Activated CD8-positive, alpha-beta memory T cell treated with anti-CD3 and anti-CD28 coated beads, Interleukin-2, amount 50 U/mL, for 4 hours (primary cell): ENCODE data around the gene ETV6.

Source experiments
- DNase-seq: peaks from one replicate; pipeline ENCODE4 v3.0.0-alpha.2; 2020

Gene ETV6

DNA sequence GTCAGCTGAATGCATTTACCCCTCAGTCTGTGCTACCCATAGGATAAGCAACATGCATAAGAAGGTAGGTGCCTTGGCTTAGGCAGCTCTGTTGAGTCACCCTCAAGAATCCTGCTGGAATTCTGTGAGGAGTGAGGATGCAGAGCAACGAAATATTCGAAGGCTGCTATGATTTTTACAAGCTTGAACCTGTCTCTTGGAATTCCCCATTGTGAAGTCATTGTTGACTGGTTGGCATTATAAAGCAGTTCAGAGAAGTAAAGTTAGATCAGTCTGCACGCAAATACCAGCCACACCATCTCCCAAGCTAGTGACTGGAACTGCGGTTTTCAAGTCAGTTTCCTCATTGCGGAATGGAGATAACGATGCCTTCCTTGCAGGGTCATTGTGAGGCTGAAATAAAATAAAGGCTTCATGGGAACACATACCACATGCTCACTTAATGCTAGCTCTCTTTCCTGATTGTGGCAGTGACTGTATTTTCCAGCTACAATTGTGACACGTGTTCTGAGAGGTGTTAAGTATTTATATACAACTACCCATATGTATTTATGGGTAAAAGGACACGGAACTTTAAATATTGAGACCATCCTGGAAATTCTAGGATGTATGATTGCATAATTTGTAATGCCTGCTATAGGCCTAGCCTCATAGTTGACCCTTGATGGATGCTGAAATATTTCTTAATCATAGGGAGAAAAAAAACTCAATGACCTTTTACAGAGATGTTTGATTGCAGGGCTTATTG lies 96.7 kb downstream of the ETV6 start:
- DNase-seq, result no peak

DNA sequence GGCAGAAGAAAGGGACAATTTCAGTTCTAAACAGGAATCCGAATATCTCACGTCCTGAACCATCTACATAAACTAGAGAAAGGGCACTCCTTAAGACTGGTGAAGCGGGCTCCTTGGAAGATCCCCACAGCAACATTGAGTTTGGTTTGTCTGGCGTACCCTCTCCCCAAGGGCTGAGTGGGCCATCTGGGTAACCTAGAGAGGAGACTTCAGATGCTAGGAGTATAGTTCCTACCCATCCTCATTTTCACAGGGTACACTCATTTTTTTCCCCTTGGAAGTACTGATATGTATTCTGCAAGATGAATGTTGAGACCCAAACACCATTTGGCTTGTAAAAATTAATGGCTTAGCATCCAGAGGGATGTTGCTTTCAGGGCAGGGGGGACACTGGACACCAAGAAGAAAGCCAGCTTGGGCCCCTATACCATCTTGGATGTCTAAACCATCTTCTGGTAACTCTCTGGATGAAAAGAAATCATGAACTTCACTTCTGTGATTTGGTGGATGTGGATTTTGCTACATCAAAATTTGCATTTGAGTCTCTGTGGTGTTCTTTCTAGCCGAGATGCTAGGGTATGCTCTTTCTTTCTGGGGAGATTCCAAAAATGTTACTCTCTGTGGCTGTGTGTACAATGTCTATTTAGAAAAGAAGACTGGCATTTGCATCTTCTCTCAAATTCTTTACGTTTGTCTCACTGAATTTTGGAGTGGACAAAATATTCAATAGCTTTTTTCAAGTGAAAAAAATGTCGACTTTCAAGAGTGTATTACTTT lies 97.7 kb downstream of the ETV6 start:
- no peak for DNase-seq

DNA sequence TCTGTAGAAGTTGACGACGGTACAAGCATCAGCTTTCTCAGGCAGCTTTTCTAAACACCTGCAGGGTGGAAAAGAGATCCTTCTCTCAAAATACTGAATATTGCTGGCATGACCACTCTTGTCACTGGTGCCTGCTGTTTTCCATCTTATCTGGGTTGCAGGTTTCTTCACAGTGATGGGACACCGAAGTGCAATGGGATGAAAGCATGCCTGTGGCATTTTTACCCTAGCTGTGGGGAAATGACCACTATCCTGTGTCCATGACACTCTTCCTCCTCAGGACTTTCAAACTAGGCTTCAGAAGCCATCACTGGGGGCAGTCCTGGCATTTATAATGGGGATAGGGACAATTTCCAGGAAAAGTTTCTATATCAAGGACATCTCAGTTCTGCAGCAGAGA lies 98.5 kb downstream of the ETV6 start:
- DNase-seq, result no peak

DNA sequence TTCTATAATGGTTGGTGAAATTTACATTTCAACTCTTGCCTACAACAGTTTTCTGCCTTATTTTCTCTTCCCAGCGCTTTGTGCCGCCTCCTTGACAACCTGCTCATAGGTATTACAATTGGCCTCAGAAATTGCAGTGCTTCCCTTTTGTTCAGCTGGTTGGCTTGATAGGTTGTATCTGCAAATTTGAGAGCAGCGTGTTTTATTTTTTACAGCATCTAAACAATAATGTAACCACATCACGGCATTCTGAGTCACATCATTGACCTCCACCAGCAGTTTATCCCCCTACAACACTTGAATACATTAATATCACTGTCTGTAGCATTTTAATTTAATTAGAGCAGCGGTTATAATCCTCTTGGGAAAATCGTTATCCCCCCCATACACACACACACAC lies 99.4 kb downstream of the ETV6 start:
- DNase-seq, result no peak

DNA sequence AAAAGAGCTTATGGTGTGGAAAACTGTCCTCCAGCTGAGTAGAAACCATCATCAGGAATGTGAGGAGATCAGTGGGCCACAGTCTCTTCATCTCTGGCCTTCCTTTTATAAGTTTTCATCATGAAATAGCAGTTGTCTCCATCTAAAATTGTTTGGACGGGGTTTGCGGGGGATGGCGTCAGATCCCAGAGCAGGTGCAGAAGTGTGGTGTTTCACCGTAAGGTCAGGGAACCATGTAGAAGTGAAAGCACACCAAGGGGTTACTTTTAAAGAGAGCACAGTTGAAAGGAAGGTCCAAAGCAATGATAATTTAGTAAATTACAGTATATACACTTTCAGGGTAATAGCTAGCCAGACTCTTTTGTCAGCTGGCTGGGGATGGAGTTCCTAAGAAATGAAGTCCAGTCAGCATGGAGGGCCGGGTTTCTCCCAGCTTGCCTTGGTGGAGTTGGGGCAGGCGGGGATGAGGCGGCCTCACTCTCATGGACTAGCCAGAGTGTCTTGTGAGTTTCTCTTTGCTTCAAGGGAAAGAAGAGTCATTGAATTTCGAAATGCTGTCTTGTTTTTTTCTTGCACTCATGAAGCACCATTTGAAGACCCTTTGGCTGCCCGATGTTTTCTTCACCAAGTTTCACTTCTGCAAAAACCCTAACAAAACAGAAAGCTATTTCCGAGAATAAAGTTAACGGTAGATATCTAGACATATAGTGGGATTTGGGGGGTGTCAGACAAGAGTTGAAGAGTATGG lies 100.6 kb downstream of the ETV6 start:
- DNase-seq, result no peak

DNA sequence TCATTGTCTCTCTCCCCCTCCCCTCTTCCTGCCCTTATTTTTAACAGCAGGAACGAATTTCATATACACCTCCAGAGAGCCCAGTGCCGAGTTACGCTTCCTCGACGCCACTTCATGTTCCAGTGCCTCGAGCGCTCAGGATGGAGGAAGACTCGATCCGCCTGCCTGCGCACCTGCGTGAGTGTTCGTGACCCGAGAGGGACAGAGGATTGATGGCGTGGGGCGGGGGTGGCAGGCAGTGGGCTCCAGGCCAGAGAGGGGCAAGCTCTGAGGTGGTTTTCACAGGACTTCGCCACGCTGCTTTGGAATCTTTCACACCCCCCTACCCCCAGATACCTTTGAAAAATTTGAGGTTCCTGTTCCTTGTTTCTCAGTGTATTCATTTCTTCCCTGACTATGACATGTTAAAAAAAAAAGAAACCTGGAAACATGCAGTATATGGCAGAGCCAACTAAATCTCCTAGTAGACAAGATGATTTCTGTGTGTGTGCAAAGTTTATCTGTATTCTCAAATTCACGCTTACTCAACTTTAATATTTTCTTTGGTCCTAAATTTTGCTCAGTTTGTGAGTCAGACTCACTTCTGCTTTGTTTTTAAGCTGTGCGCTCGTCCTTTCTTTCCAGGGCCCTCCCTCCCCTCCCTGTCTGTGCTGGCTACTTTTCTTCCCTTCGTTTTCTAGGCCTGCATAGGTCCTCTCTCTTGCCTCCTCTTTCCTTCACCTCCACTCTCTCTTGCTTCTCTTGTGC lies 103.1 kb downstream of the ETV6 start:
- DNase-seq, result no peak

DNA sequence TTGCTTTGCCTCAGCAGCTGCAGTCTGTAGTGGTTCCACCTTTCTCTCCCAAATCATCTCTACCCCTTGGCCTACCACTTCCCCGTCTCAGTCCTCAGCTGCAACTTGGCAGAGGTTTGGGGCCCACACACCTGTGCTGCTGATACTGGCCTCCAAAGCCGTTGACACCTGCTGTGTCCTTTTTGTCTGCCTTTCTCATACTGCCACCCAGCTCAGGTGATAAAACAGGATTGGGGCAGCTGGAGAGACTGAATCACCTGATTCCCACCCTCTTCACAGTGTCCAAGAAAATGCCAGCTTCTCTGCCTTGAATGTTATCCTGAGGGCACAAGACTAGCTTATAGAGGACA lies 103.7 kb downstream of the ETV6 start:
- DNase-seq, result no peak

DNA sequence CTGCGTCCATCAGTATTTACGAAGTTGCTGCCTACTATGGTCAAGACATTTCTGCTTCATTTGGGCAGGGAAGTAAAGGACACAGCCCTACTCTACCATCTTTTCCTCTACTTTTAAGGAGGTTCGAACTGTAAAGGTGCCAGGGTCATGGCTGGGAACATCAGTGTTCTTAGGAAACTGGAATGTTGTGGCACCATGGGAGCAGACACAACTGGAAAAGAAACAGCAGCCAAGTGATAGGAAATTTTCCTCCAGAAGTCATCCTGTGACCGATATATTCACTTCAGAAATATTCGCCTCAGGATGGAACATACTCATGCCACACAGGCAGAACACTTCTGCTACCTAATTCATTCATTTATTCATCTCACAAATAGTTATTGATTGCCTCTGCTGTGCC lies 104.4 kb downstream of the ETV6 start:
- no peak for DNase-seq

DNA sequence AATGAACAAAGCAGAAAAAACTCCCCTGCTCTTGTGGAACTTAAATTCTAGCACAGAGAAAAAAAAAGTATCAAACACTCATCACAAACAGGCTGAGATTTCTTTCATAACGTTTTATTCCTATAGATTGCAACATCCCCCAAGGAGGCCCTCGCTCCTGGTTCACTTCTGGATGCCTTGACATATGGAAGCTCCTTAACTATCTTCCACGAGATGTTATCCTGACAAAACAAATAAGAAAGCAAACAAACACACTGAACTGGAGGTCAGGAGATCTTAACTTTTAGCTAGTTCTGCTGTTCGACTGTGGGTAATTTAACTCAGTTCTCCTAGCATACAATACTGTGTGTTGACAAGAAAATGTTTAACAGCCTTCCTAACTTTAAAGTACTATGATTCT lies 104.8 kb downstream of the ETV6 start:
- DNase-seq, result no peak

DNA sequence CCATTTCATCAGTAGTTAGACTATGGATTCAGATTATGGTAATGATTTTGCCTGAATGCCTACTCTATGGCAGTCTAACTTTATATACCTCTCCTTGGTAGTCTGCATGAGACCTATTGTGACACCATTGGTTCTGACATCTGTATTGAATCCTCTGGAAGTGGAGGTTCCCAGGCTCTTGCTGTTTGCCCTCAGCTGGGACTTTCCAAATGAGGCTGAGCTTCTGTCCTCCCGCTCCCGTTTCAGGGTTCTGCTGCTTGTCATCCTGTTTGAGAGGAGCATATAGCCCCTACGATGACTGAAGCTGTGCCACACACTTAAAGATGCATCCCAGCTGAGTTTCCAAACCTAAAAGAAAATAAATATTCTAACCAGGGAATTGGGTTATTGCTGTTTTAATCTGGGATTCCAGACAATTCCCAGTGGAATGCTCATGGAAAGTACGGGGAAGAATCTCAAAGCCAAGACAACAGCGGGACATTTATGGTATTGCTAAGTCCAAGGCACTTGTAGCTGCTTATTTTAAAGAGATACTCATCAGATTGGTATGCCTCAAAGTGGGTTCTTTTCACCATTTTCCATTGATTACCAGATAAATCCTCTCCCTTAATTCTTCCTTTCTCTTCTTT lies 105.9 kb downstream of the ETV6 start:
- no peak for DNase-seq

DNA sequence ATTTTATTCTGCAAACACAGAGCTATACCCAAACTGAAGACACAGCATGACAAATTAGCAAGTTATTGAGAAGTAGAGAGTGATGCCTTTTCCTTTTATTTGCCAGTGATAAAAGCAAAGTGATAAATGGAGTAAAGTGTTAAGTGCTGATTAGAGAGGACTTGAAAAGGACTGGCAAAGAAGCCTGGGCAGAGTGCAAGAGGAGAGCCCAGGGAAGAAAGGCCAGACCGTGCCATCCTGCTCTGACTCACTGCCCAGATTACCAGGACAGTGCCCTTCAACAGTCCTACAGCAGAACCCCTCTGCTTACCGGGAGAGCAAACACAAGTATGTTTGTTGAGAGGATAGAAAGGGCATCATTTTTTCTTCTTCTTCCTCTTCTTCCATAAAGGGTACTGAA lies 106.5 kb downstream of the ETV6 start:
- DNase-seq, result no peak

DNA sequence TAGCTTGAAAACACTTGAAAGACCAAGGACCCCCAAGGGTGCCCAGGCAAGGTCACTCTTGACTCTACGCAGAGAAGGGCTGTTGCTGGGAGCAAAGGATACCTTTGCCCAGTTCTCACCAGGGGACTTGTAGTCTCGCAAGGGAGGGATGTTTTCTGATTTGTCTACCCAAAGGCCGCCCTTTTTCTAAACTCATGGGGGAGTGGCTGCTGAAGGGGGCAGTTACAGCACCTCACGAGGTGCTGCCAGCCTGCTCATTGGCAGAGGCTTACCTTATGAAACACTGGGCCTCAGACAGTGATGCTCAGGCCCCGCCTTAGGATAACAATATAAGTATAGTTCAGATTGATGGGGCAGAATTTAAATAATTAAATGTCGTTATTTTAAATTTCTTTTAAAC lies 107.0 kb downstream of the ETV6 start:
- no peak for DNase-seq

DNA sequence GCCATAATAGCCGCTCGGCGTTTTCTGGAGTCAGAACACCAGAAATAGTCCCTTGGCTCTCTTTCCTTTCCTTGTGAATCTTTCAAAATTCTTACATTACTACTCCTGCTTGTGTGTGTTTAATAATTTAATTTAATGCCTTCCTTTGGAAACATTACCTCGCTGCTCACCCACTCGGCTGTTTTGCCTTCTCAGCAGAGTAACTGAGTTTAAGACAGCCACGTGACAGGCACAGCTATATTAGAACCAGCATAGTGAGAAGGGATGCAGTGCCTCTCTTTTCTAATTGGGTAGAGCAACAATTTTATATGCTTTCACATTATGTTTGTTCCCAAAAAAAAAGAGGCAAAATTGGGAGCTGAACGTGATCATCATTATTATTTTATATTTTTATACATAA lies 107.6 kb downstream of the ETV6 start:
- no peak for DNase-seq

DNA sequence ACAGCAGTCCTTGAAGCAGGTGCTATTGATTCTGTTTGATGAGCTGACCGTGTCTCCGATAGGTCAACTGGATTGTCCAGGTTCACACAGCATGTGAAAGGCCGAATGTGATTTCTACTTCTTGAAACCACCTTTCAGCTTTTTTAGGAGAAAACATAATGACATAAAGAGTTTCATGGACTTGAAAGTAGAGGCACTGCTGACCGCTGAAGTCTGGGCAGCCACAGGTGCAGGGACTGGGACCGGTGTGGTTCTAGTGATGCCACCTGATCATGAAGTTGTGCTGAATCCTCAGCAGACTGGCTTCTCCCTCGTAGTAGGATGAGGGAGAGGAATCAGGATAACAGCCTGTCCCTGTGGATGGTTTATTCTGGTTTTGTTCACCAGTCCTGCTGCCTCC lies 108.1 kb downstream of the ETV6 start:
- DNase-seq, result no peak

DNA sequence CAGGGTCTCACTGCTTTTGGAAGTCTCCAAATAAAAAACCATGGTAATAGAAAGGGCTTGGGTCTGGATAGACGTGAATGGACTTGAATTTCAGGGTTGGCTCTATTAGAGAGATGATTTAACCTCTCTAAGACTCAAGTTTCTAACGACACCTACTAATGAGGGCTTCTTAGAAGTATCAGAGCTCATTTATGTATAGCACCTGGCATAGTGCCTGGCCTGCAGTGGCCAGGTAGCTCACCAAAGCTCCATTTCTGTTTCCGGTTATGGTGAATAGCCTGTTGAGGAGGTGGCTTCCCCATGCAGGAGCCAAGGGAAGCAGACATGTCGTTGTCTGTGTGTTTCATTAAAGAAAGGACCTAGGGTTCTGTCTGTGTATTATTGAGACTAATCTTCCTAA lies 108.6 kb downstream of the ETV6 start:
- no peak for DNase-seq

DNA sequence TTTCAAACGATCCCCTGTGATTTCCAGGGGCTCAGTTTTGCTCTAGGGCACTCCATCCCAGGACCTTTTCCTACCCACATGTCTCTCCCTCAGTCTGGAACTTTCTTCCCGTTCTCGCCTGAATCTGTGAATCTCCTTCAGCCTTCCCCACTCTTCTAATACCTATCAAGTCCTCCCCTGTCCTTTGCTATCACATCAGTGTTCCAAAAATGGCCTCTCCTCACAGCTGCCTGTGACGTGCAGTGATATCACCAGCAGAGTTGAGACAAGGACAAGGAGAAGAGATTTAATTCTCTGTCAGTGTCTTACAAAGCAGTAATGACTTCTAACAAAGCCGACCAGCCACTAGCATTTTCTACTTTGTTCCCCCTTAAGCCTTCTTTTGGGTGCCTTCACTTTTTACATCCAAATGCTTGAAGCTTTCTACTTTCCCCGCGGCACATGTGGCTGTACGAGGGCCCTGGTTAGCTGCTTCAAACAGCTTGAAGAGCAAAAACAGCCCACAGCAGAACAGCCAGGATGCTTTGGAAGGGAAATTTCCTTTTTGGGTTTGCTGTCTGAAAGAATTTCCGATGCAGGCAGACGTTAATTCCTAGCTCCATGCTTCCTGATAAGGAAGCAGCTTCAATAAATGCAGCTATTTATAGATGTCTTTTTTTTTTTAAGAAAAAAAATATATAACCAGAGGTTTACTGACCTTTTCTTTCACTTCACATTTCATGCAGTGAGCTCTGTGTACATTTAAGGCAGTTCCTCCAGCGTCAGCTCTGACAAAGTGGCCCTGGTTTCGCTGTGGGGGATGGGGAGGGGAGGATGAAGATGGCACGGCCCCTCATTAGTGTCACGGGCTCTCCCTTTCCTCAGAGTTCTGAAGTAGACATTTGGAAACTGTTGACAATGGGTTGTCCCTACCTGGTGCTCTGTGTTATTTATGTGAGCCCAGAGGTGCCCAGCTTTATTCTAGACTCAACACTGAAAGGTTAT lies 109.3 kb downstream of the ETV6 start:
- DNase-seq, result no peak

DNA sequence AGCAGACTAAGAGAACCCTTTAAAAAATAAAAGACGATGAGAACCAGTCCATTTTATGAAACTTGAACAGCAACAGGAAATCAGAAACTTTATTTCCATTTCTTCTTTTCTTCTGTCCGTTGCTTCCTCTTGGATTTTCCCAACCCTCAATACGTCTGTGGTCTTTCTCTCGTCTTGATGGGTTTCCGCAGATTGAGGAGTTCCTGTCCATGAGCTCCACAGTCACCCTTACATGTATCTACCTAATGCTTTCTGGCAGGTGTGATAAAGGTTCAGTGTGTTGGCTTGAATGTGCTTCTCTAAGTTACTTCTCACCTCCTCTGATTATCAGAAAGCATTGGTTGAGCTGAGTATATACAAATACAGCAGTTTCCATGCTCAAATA lies 110.0 kb downstream of the ETV6 start:
- no peak for DNase-seq

DNA sequence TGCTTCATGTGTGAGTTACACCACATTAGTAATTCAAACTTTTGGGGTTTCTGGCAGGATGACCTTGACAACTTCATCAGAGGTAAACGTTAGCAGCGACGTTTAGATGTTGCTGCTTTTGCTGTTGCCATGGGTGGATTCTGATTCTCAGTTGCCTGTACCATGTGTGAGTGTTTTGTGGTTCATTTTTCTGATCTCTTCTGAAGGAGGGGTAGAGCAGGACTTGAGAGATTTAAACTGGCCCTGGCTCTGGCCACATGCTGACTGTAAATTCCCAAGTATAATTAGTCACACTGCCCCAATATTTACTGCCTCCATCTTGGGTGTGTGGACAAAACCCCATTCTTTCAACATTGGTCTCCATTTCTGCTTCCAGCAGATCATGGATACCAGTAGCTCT lies 110.4 kb downstream of the ETV6 start:
- DNase-seq, result no peak

DNA sequence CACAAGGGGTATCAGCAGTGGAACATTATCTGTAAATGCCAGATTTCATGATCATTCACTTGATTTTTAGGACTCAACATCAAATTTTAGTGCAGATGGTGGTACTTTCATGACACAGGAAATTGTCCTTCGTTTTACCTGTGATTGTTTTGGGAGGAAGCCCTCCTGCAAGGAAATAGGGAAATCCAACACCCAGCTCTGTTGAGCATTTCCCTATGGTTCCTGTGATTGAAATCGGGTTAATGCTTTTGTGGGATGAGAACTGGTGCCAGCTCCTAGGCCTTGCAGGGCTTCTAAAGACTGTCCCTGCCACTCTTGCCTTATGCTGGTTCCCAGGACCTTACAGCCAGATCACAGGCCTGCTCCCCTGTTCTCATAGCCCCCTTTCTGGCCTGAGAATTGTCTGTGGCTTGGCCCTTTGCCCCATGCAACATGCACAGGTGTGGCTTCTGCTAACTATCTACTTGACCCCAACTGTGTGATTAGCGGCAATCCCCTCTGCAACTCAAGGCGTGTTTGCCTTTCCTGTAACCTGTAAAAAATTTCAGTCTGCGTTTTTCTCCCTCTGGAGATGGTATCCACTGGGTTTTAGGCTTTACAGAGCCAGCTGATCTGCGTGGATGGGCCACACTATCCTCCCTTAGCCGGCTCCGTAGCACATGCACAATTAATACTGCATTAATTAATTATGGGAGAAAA lies 112.5 kb downstream of the ETV6 start:
- no peak for DNase-seq

DNA sequence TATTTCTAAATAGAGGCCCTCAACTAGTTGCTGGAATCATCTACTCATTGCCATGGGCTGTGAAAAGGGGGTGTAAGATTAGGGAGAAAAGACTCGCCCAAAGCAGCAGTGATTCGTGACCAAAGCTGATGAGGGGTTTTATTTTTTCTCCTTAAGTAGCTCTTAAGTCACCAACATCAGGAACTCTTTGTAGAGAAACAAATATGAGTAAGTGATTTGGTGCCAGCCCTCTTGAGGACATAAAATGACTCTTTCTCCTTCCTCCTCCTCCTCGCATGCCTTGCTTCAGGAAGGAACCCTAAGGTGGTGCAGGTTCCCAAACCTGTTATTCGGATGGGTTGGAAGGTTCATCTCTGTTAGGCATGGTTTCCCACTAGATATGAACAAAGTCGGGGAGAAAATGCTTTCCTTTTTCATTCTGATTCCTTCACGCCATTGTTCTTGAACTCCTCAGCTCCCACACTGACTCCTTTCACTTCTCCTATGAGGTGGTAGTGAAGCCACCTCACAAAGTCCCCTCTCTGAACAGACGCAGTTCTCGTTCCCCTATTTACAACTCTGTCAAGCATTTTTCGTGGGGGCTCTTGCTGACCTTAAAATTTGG lies 113.4 kb downstream of the ETV6 start:
- no peak for DNase-seq
